IPS-NIHi11 (cell line): Measurements from ENCODE around the gene ATG5.

Experiments
- DNase-seq: peaks from one replicate; pipeline ENCODE4 v3.0.0; 2012; ENCODE audit warnings: mixed read lengths, low spot score

Gene ATG5

DNA sequence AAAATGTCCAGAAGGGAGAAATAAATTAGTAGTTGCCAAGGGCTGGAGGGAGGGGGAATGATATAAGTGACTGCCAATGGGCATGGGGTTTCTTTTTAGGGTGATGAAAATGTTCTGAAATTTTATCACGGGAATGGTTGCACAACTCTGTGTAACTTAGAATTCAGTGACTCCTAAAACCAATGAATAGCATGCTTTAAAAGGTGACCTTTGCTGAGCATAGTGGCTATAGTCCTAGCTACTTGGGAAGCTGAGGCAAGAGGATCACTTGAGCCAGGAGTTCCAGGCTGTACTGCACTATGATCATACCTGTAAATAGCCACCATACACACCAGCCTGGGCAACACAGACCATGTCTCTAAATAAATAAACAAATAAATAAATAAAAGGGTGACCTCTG is 109.0 kb downstream of the ATG5 start:
- no peak for DNase-seq

- DNase-seq: no peak
Observed at GRCh38 chr6:106215608-106216007, 110.0 kb downstream of the ATG5 start.

GRCh38 chr6:106214531-106214930 is 111.0 kb downstream of the ATG5 start:
- DNase-seq: no peak

- DNase-seq: no peak
Observed at GRCh38 chr6:106213660-106214289, 111.8 kb downstream of the ATG5 start.

- no peak for DNase-seq
Observed at GRCh38 chr6:106212576-106212975, 113.0 kb downstream of the ATG5 start.

- DNase-seq: no peak
Observed at GRCh38 chr6:106206905-106207304, 118.7 kb downstream of the ATG5 start.

- no peak for DNase-seq
Observed at GRCh38 chr6:106204961-106205360, 120.6 kb downstream of the ATG5 start.

DNA sequence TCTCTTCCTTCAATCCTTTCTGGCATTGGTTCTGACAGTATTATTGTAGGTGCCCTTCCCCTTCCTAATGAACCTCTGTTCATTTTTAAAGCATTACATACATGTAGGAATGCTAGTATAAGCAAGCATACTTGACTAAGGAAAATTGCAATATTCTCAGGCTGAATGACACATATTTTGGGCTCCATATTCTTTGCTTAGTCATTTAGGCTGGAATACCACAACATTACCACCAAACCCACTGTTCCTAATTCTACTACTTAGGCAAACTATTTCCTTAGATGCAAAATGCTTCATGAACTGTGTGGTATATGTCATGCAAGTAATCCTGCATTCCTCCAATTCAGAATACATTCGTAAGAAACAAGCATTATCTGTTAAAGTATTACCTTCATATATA is 125.6 kb downstream of the ATG5 start:
- no peak for DNase-seq

- no peak for DNase-seq
Observed at GRCh38 chr6:106199331-106199730, 126.2 kb downstream of the ATG5 start.

DNA sequence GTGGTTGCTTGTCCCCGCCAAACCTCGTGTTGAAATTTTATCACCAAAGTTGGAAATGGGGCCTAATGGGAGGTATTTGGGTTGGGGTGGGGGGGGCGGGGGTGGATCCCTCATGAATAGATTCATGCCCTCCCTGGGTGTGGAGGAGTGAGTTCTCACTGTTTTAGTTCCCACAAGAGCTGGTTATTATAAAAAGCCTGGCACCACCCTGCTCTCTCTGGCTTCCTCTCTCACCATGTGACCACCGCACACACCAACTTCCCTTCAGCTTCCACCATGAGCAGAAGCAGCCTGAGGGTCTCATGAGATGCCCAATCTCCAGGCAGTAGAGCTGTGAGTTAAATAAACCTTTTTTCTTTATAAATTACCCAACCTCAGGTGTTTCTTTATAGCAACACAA is 128.1 kb downstream of the ATG5 start:
- DNase-seq: no peak

DNA sequence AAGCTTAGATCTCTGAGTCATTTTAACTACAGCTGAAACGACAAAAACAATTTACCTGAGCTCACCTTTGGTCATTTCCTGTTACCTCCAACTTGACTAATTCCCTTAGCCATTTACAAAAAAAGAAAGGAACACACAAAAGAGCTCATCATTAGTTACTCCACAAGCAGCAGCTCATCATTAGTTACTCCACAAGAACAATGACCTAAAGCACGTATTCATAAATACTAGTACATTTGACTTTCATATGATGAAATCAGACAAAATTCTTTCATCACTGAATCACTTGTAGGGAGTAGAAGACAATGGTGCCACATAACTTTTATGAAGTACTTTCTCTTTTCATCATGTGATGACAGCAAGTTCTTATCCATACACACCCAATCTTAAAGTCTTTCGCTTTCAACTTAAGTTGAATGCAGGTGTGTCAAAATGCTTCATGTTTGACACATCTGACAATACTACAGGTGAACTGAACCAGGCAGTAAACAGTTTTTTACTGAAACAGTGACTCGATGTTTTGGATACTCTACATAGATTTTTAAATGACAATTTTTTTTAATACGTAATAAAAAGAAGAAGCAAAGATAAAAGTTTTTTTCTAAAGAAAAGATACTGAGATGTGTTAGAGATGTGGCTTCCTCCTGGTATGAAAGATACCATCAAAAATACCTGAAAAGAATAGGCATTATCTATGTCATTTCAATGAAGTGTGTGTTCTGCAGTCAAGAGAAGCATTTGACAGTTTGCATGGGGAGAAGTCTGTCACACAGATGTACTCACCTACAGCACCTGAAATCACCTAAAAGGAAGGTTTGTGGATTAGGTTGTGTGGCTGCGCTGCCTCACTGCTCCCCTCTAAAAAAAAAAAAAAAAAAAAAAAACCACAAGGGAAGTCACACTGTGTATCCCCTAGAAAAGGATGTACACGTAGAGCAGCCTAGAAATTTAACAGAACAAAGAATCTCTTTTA is 130.3 kb downstream of the ATG5 start:
- DNase-seq: no peak

DNA sequence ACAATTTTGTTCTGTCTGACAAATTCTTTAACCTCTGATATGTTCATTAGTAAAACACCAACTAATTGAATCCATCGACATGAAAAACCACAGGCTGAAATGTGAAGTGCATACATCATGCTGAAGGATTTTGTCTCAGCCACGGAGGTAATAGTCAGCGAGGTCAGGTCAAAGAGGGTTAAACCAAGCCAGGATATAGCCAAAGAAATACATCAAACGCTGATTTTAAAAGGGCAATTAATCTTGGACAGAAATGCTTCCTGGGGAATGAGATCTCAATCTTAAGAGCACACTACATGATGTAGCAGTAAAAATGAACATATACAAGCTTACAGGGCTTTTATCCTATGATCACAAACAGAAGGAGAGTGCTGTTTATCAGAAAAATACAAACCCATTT is 132.7 kb downstream of the ATG5 start:
- no peak for DNase-seq

- DNase-seq: no peak
Observed at GRCh38 chr6:106188104-106188794, 137.3 kb downstream of the ATG5 start.

DNA sequence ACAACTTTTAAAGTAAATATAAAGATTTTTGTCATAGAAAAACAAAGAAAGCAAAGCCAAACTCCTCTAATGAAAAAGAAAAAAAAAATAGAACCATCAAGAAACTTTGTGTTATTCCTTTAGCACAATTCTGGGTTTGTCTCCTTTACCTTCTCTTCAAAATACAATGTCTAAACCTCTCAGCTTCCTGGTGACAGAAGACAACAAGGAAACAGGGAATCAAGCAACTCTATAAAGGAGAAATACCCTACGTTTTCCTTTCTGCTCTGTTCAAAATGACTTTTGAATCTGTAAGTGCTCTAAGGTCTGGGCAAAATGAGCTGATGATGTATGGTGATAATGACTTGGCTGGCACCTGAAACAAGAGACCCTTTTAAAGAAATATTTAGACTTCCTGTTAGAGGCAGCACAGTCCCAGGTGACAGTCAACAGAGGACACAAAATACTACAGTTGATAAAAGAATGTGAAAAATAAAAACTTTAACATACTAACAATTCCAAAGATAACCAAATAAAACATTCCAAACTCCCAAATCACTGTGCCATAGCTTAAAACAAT is 138.1 kb downstream of the ATG5 start:
- DNase-seq: no peak

- DNase-seq: no peak
Observed at GRCh38 chr6:106186714-106187113, 138.8 kb downstream of the ATG5 start.

DNA sequence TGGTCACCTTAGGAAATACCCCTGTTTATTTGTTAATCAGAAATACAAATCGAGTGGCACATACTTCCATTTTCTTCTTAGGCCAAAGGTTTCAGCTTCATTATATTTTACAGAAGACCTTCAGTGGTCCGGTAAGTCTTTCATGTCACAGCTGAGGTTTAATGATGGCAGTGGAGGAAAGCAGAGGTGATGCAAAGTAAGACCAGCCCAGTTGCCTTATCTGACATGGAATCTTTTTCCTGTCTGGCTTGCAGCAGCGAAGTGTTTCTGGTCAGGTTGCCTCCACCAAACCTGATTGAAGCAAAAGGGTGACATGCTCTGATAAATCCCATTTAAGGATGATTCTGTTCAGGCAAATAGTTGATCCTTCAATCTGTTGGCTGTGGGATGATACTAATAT is 139.4 kb downstream of the ATG5 start:
- DNase-seq: no peak

- no peak for DNase-seq
Observed at GRCh38 chr6:106185615-106186014, 139.9 kb downstream of the ATG5 start.

- DNase-seq: no peak
Observed at GRCh38 chr6:106184629-106185028, 140.9 kb downstream of the ATG5 start.

DNA sequence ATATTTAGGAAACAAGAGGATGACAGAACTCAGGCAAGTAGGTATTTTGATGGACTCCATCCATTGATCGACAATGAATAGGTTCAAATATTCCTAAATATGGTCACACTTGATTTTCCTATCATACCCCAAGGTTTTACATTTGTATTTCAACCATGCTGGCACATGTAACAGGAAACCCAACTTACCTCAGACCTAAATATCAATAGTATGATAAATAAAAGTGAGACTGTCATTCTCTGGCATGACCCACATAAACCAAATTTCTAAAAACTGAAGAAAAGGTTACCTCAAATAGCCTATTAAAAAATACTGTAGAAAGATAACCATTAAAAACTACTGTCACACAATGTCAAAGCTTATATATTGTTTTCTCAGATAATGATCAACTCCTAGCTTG is 142.1 kb downstream of the ATG5 start:
- DNase-seq: no peak

GRCh38 chr6:106182455-106182854 is 143.1 kb downstream of the ATG5 start:
- DNase-seq: no peak

DNA sequence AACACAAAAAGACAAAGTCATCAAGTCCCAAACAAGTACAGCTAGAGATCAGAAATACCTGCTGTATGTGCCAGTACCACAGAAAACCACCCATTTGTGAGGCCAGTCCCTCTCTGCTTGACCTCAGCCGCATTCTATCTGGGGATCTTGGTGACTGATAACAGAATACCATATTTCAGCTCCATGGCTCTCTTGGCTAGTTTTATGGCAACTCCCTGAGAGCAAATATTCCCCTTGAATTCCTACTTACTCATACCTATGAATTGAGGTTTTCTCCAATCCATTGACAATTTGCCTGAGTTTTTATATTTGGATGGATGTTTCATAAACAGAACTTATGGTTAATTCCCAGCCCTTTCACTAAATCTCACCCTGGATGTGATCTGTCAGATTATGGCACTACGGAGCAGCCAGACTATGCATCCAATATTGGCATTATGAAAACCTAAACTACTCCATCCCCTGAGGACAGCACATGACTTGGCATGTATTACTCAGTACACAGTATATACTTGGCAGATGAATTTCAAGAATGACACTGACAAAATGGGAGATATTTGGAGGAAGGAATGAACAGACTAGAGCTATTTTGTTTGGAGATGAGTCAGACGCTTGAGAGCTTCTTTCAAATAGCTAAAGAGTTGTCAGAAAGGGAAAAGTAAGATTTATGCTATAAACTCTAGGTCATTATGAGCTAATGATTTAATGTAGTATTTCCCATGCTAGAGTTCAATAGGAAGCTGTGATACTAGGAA is 143.7 kb downstream of the ATG5 start:
- no peak for DNase-seq

- no peak for DNase-seq
Observed at GRCh38 chr6:106180208-106180607, 145.4 kb downstream of the ATG5 start.
